Epithelial cell of proximal tubule (primary cell): ENCODE data around the gene NHERF2. TPM values are rescaled to one million over a fixed set of nuclear protein-coding genes. Genes with fewer than 3 reads are reported as not detected.
A peak's percentile ranks its signal among the peaks of the same experiment; 100 is the strongest.

ENCODE experiments used
- DNase-seq: peaks from one replicate; pipeline ENCODE4 v3.0.0-alpha.2; 2011; ENCODE audit warnings: low read depth
- H3K4me3 ChIP-seq: 2 replicates; pipeline ENCODE4 v1.5.1; 2011; ENCODE audit warnings: low read depth, mild to moderate bottlenecking, low read length
- CTCF ChIP-seq: conservative IDR thresholded peaks from 2 replicates; pipeline ENCODE4 v1.5.1; 2012; ENCODE audit warnings: low read depth, mild to moderate bottlenecking, low read length
- total RNA-seq: library from RNA; depleted of rRNA; stranded (reverse); fragments of >200 nt; gene quantifications from 2 replicates; pipeline ENCODE4 v1.2.3, GENCODE V29; 2015

NHERF2 gene
- total RNA-seq, 1 donor from 2014 or later: 29.9 TPM

DNA sequence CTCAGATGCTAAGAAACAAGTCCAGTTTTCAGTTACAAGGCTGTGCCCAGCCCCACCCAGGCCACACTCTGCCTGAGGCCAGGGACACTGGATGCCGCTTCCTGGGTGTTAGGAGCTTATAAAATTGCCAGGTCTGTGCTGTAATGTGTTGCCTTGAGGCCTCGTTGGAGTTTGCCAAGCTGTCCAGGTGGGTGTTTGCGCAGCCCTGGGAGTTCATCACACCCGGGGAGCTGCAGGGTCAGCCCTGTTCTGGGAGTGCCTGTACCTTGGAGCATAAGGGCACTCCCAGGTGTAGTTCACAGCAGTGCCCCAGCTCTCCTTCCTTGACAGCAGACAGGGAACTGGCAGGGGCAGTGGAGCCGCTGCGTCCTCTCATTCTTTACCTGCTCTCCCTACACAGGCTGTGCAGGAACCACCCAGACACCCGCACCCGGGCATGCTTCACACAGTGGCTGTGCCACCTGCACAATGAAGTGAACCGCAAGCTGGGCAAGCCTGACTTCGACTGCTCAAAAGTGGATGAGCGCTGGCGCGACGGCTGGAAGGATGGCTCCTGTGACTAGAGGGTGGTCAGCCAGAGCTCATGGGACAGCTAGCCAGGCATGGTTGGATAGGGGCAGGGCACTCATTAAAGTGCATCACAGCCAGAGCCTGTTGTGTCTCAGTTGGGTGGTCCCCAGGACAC, 41.1 kb upstream of the NHERF2 start:
- TF ChIP-seq CTCF: no peak
- DNase-seq: no peak
- peak overlapping the region; percentile 77 for H3K4me3 ChIP-seq

DNA sequence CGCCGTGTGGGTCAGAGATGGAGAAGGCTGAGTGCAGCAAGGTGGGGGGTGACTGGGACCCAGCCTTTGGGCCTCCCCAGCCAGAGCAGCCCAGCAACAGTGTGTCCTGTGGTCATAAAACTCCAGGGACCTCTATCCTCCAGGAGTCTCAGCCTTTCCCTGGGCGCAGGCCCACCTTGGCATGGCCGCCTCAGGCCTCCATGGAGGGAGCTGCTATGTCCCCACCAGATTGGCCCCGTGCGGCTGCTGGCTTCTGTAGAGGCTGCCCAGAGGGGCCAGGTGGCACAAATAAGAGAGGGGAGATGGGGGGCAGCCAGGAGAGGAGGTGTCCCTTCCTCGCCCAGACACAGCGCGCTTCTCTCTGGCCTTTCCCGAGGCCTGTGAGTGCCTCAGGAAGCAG, 39.5 kb upstream of the NHERF2 start:
- H3K4me3 ChIP-seq: no peak overlapping the region
- no peak for TF ChIP-seq CTCF

GRCh38 chr16:1989209-1990100, 37.2 kb upstream of the NHERF2 start, which contains the start of gene SYNGR3:
Gene SYNGR3 (plus strand): TSS chr16:1989970. CDS start chr16:1990103, 133 bp downstream.
- no peak for TF ChIP-seq CTCF
- DNase-seq: no peak
- H3K4me3 ChIP-seq: peak within 1 kb of the TSS; percentile 40

More for the DNA sequence above, 39.5 kb upstream of the NHERF2 start:
- DNase-seq: no peak

DNA sequence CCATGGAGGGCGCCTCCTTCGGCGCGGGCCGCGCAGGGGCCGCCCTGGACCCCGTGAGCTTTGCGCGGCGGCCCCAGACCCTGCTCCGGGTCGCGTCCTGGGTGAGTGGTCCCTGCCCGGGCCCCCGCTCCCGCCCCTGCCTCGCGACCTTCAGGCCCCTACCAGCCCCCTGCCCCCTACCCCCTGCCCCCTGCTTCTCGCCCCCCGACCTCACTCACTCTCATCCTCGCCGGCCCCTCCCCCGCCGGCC, 36.7 kb upstream of the NHERF2 start:
- DNase-seq: no peak
- H3K4me3 ChIP-seq: no peak overlapping the region
- no peak for TF ChIP-seq CTCF

GRCh38 chr16:1990351-1991134, 36.2 kb upstream of the NHERF2 start:
- TF ChIP-seq CTCF: no peak
- H3K4me3 ChIP-seq: peak overlapping the region; percentile 40
- DNase-seq: no peak

DNA sequence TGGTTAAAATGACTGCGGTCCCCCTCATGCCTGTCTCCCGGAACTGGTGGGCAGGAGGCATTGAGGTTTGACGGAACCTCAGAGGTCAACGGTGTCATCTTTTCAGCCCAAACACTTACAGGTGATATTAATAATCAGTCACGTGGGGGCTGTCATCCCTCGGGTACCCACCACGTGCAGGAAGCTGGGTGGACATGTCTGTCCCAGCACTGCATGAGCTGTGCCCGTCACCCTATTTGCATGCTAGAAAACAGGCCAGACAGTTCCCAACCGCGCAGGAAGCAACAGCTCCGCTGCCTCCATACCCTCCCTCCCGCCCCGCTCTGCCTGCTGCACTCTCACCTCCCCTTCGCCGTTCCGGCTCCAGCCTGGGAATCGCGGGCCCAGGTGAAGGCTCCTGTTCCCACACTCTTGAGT, 35.6 kb upstream of the NHERF2 start:
- H3K4me3 ChIP-seq: no peak overlapping the region
- DNase-seq: no peak

More for the DNA sequence above, 35.6 kb upstream of the NHERF2 start:
- TF ChIP-seq CTCF: no peak
